K562 (cell line): ENCODE measurements around the gene INCENP. TPM values are rescaled to one million over a fixed set of nuclear protein-coding genes. Genes with fewer than 3 reads are reported as not detected.

Experiments
- CHD7 ChIP-seq: fragments of 200-600 bp; sonication (generic); IDR thresholded peaks from one replicate; pipeline ENCODE4 v1.6.1; 2012; ENCODE audit warnings: mild to moderate bottlenecking, low read depth, low read length, inconsistent platforms
- polyA plus RNA-seq, 8 experiments: library from polyadenylated mRNA; depleted of rRNA in 4 of 8; stranded (reverse) in 5 of 8; unstranded in 3 of 8; fragments of >200 nt; fragmentation: Nextera tagmentation in 2 of 8; fragmentation: Illumina TruSeq in 1 of 8; extraction: Ambion mirVana in 2 of 8; extraction: Trizol in 1 of 8; gene quantifications; 2 replicates each; pipeline versions ENCODE4 v1.2.1 to v1.2.3, GENCODE V29; 2011 to 2014; ENCODE audit warnings: inconsistent platforms in 1 of 8, missing spikeins in 1 of 8
- total RNA-seq, 7 experiments: library from RNA; depleted of rRNA in 6 of 7; stranded (reverse); fragments of >200 nt in 6 of 7; fragmentation: Illumina TruSeq in 2 of 7; extraction: Trizol in 2 of 7; gene quantifications; 2 replicates each; pipeline versions ENCODE4 v1.2.1 to v1.2.3, GENCODE V29; 2011 to 2021; ENCODE audit warnings: low replicate concordance in 1 of 7

The INCENP gene
- total and polyA plus RNA-seq, 9 of the 15 experiments (the other 6 are each of a cell fraction or from before 2014, with no cell fraction given) = 1.1 to 97.9 (median 28.2) TPM

GRCh38 chr11:62125316-62125715 is 1.5 kb downstream of the INCENP start (continued):
- TF ChIP-seq CHD7 = no peak
